ENCODE results near the gene CCT3.

DNA sequence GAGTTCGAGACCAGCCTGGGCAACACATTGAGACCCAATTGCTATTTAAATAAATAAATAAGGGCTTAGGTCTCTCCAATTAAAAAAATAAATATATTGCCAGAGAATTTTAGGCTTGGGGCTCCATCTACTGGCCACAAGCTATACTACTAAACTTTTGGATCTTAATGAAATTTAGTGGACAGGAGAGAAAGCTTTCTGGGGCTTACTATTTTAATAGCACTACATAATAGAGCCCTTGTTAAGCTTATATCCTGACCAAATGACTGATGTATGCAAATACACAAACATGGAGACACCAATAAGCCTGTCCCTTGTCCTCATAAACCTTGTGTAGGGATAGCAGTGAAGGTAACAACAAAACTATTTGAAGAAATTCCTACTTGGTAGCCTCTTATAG, 18.4 kb downstream of the CCT3 start:
- TF ChIP-seq CTCF (conservative IDR thresholded peaks at IDR 0.05; ENCODE audit: low read length) = peak; percentile 87
- no peak for TF ChIP-seq EZH2phosphoT487 (IDR thresholded peaks at IDR 0.05; ENCODE audit: borderline replicate concordance, low read depth, low read length)
